ENCODE measurements around the gene GNAO1. TPM values are rescaled to one million over a fixed set of nuclear protein-coding genes. Genes with fewer than 3 reads are reported as not detected.

Gene GNAO1
- total RNA-seq, 1 donor from 2014 or later = 1.9 TPM

DNA sequence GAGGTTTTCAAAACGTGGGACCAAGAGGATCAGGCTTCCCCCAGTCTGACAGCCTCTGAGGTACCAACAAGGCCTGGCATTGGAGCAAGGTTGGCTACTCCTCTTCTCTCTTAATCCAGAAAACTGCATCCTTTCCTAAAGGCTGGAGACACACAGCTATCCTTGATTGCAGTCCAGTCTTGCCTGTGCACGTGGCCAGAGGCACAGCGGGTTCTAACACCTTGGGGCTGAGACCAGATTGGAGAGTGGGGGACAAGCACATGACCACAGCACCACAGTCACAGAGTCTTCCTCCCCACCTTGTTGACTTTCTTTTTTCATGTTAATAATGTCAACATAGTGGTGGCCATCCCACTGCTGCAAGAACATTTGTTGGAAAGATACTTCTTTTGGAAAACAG lies 46.9 kb downstream of the GNAO1 start:
- no peaks in the 10 kb centered on the region for H3K4me1 Mint-ChIP-seq
- Histone ChIP-seq H3K9me3 (ENCODE audit: low read depth) (no peaks in the 10 kb centered on the region), H3F3A (ENCODE audit: low read depth) (no peaks in the 10 kb centered on the region), H3K79me2 (ENCODE audit: low read depth) (no peaks in the 10 kb centered on the region), H3K4me3 (no peak overlapping the region), H4K20me1 (ENCODE audit: low read depth) (no peaks in the 10 kb centered on the region), H3K9ac (no peak overlapping the region), H3K4me1 (no peaks in the 10 kb centered on the region), H2AFZ (replicated peaks) (no peak overlapping the region), H3K27me3 (no peaks in the 10 kb centered on the region), H3K4me2 (no peak overlapping the region), H3K36me3 (no peaks in the 10 kb centered on the region), H3K27ac (no peak overlapping the region)
- H3K27me3 Mint-ChIP-seq (ENCODE audit: insufficient read depth, low read depth) = no peaks in the 10 kb centered on the region
- TF ChIP-seq EZH2phosphoT487 (IDR thresholded peaks at IDR 0.05) = no peak
- no peak for TF ChIP-seq EZH2 (IDR thresholded peaks at IDR 0.05)
- TF ChIP-seq, protein P1, sequence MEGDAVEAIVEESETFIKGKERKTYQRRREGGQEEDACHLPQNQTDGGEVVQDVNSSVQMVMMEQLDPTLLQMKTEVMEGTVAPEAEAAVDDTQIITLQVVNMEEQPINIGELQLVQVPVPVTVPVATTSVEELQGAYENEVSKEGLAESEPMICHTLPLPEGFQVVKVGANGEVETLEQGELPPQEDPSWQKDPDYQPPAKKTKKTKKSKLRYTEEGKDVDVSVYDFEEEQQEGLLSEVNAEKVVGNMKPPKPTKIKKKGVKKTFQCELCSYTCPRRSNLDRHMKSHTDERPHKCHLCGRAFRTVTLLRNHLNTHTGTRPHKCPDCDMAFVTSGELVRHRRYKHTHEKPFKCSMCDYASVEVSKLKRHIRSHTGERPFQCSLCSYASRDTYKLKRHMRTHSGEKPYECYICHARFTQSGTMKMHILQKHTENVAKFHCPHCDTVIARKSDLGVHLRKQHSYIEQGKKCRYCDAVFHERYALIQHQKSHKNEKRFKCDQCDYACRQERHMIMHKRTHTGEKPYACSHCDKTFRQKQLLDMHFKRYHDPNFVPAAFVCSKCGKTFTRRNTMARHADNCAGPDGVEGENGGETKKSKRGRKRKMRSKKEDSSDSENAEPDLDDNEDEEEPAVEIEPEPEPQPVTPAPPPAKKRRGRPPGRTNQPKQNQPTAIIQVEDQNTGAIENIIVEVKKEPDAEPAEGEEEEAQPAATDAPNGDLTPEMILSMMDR (IDR thresholded peaks at IDR 0.05) = no peak
- no peak overlapping the region for H3K27ac Mint-ChIP-seq
- H3K36me3 Mint-ChIP-seq = peaks cover 3% of the 10 kb centered on the region
- no peak for DNase-seq (ENCODE audit: low spot score)
- no peaks in the 10 kb centered on the region for H3K9me3 Mint-ChIP-seq
- H3K4me3 Mint-ChIP-seq = no peak overlapping the region

DNA sequence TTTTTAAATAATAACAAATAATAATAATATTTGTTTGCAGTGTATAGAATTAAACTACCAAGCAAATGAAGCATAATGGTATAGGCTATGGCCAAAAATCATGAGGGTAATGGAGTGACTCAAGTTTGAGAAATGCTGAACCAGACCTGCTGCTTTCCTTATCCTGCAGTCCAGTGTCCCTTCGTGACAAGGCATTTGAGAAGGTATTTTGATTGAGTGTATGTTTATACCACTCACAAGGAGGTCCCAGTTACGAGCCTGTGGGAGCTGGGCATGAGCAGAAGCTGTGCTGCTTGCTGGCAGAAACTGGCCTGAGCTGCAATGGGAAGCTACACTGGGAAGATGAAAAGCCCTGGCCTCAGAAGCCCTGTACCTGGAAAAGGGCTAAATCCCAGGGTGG lies 50.3 kb downstream of the GNAO1 start:
- Histone ChIP-seq H3K27ac (no peak overlapping the region), H3F3A (ENCODE audit: low read depth) (no peaks in the 10 kb centered on the region), H3K4me1 (peaks cover 7% of the 10 kb centered on the region), H3K9me3 (ENCODE audit: low read depth) (no peaks in the 10 kb centered on the region), H3K4me2 (no peak overlapping the region), H3K9ac (no peak overlapping the region), H3K36me3 (no peaks in the 10 kb centered on the region), H2AFZ (replicated peaks) (no peak overlapping the region), H3K79me2 (ENCODE audit: low read depth) (no peaks in the 10 kb centered on the region), H3K27me3 (no peaks in the 10 kb centered on the region), H3K4me3 (no peak overlapping the region), H4K20me1 (ENCODE audit: low read depth) (no peaks in the 10 kb centered on the region)
- Mint-ChIP-seq H3K27ac (no peak overlapping the region), H3K4me3 (no peak overlapping the region), H3K9me3 (no peaks in the 10 kb centered on the region), H3K4me1 (peaks cover 4% of the 10 kb centered on the region), H3K36me3 (peaks cover 3% of the 10 kb centered on the region), H3K27me3 (ENCODE audit: insufficient read depth, low read depth) (peaks cover 3% of the 10 kb centered on the region)
- TF ChIP-seq EZH2phosphoT487 (IDR thresholded peaks at IDR 0.05) (no peak), EZH2 (IDR thresholded peaks at IDR 0.05) (no peak)
- TF ChIP-seq, protein P1 (IDR thresholded peaks at IDR 0.05) = no peak
- DNase-seq (ENCODE audit: low spot score) = no peak

DNA sequence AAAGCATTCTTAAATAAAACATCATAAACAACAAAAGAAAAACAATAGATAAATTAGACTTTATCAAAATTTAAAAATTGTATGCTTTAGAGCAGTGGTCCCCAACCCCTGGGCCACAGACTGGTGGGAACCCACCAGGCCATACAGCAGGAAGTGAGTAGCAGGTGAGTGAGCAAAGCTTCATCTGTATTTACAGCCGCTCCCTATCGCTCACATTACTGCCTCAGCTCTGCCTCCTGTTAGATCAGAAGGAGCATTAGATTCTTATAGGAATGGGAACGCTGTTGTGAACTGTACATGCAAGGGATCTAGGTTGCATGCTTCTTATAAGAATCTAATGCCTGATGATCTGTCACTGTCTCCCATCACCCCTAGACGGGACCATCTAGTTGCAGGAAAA lies 51.5 kb downstream of the GNAO1 start:
- Mint-ChIP-seq H3K27ac (no peak overlapping the region), H3K4me3 (no peak overlapping the region), H3K4me1 (peaks cover 6% of the 10 kb centered on the region), H3K9me3 (no peaks in the 10 kb centered on the region), H3K36me3 (peaks cover 3% of the 10 kb centered on the region), H3K27me3 (ENCODE audit: insufficient read depth, low read depth) (peaks cover 3% of the 10 kb centered on the region)
- DNase-seq (ENCODE audit: low spot score) = no peak
- no peaks in the 10 kb centered on the region for H4K20me1 ChIP-seq (ENCODE audit: low read depth)
- no peaks in the 10 kb centered on the region for H3K79me2 ChIP-seq (ENCODE audit: low read depth)
- H3K9me3 ChIP-seq (ENCODE audit: low read depth) = no peaks in the 10 kb centered on the region
- no peaks in the 10 kb centered on the region for H3K36me3 ChIP-seq
- H3K27me3 ChIP-seq = no peaks in the 10 kb centered on the region
- H3K4me1 ChIP-seq = peaks cover 9% of the 10 kb centered on the region
- no peaks in the 10 kb centered on the region for H3F3A ChIP-seq (ENCODE audit: low read depth)
- H3K9ac ChIP-seq = no peak overlapping the region
- H3K4me2 ChIP-seq = no peak overlapping the region
- no peak for TF ChIP-seq EZH2 (IDR thresholded peaks at IDR 0.05)
- TF ChIP-seq EZH2phosphoT487 (IDR thresholded peaks at IDR 0.05) = no peak
- TF ChIP-seq, protein P1 (IDR thresholded peaks at IDR 0.05) = no peak
- no peak overlapping the region for H3K4me3 ChIP-seq
- no peak overlapping the region for H2AFZ ChIP-seq (replicated peaks)
- H3K27ac ChIP-seq = no peak overlapping the region

All from neural progenitor cell (in vitro differentiated cells).